Measurements from ENCODE around the gene ARMC2. TPM values are rescaled to one million over a fixed set of nuclear protein-coding genes. Genes with fewer than 3 reads are reported as not detected.
"Not testable (repeated sequence)": the region's sequence is repeated elsewhere in the genome, so short reads cannot be mapped to it uniquely, and the experiment has no call there.

Gene ARMC2
- total RNA-seq, 1 experiment from 2014 or later: 12.6 TPM

GRCh38 chr6:108928650-108929049, 80.4 kb downstream of the ARMC2 start:
- TF ChIP-seq CTCF (conservative IDR thresholded peaks at IDR 0.05; ENCODE audit: low read depth, low read length) (no peak), EZH2 (IDR thresholded peaks at IDR 0.05; ENCODE audit: borderline replicate concordance, low read depth, low read length, poor library complexity, severe bottlenecking) (no peak)
- Histone ChIP-seq H3K36me3 (ENCODE audit: insufficient read depth, low read length, poor library complexity, severe bottlenecking) (no peaks in the 10 kb centered on the region), H3K4me1 (ENCODE audit: insufficient read depth, low read length, poor library complexity, severe bottlenecking) (no peaks in the 10 kb centered on the region), H3K4me3 (ENCODE audit: low read depth, low read length, poor library complexity, severe bottlenecking) (no peak overlapping the region), H3K27me3 (replicated peaks; ENCODE audit: insufficient read depth, low read depth, low read length, poor library complexity) (no peaks in the 10 kb centered on the region), H3K27ac (ENCODE audit: low read depth, low read length, poor library complexity, severe bottlenecking) (no peak overlapping the region), H3K9me3 (ENCODE audit: low read depth, low read length, poor library complexity, severe bottlenecking) (no peaks in the 10 kb centered on the region)
- ChIA-PET POLR2A (ENCODE audit: low non-redundant PET) (interaction anchor here (0.7 kb wide), 1 partner anchor 68 kb away, joined by 3 read pairs; no protein-coding TSS in a partner anchor), CTCF (no interaction called here)
- intact Hi-C loops (cut with micrococcal nuclease; ENCODE audit: unreplicated experiment): no loop called here
- no TSS peak for BruUV-seq (replicated peaks)
- no peak for DNase-seq (ENCODE audit: low spot score)

GRCh38 chr6:108931090-108931489, 82.9 kb downstream of the ARMC2 start:
- CTCF ChIA-PET; BruUV-seq (replicated peaks); H3K4me1 ChIP-seq (ENCODE audit: insufficient read depth, low read length, poor library complexity, severe bottlenecking); intact Hi-C loops (cut with micrococcal nuclease; ENCODE audit: unreplicated experiment); H3K4me3 ChIP-seq (ENCODE audit: low read depth, low read length, poor library complexity, severe bottlenecking); DNase-seq (ENCODE audit: low spot score); H3K27me3 ChIP-seq (replicated peaks; ENCODE audit: insufficient read depth, low read depth, low read length, poor library complexity); POLR2A ChIA-PET (ENCODE audit: low non-redundant PET); H3K27ac ChIP-seq (ENCODE audit: low read depth, low read length, poor library complexity, severe bottlenecking); H3K36me3 ChIP-seq (ENCODE audit: insufficient read depth, low read length, poor library complexity, severe bottlenecking); H3K9me3 ChIP-seq (ENCODE audit: low read depth, low read length, poor library complexity, severe bottlenecking): not testable (repeated sequence)

GRCh38 chr6:108937170-108937569, 88.9 kb downstream of the ARMC2 start:
- H3K9me3 ChIP-seq (ENCODE audit: low read depth, low read length, poor library complexity, severe bottlenecking): no peaks in the 10 kb centered on the region
- intact Hi-C loops (cut with micrococcal nuclease; ENCODE audit: unreplicated experiment): no loop called here
- no peaks in the 10 kb centered on the region for H3K27me3 ChIP-seq (replicated peaks; ENCODE audit: insufficient read depth, low read depth, low read length, poor library complexity)
- H3K27ac ChIP-seq (ENCODE audit: low read depth, low read length, poor library complexity, severe bottlenecking): no peak overlapping the region
- ChIA-PET POLR2A (ENCODE audit: low non-redundant PET) (no interaction called here), CTCF (no interaction called here)
- H3K4me1 ChIP-seq (ENCODE audit: insufficient read depth, low read length, poor library complexity, severe bottlenecking): no peaks in the 10 kb centered on the region
- no peaks in the 10 kb centered on the region for H3K36me3 ChIP-seq (ENCODE audit: insufficient read depth, low read length, poor library complexity, severe bottlenecking)
- no peak overlapping the region for H3K4me3 ChIP-seq (ENCODE audit: low read depth, low read length, poor library complexity, severe bottlenecking)
- no peak for DNase-seq (ENCODE audit: low spot score)
- BruUV-seq (replicated peaks): no TSS peak
- no peak for TF ChIP-seq EZH2 (IDR thresholded peaks at IDR 0.05; ENCODE audit: borderline replicate concordance, low read depth, low read length, poor library complexity, severe bottlenecking)
- no peak for TF ChIP-seq CTCF (conservative IDR thresholded peaks at IDR 0.05; ENCODE audit: low read depth, low read length)

- intact Hi-C loops (cut with micrococcal nuclease; ENCODE audit: unreplicated experiment): no loop called here
- DNase-seq (ENCODE audit: low spot score): no peak
- CTCF ChIA-PET: no interaction called here
- H3K36me3 ChIP-seq (ENCODE audit: insufficient read depth, low read length, poor library complexity, severe bottlenecking): no peaks in the 10 kb centered on the region
- no peaks in the 10 kb centered on the region for H3K4me1 ChIP-seq (ENCODE audit: insufficient read depth, low read length, poor library complexity, severe bottlenecking)
- no TSS peak for BruUV-seq (replicated peaks)
- no peak overlapping the region for H3K27ac ChIP-seq (ENCODE audit: low read depth, low read length, poor library complexity, severe bottlenecking)
- H3K4me3 ChIP-seq (ENCODE audit: low read depth, low read length, poor library complexity, severe bottlenecking): no peak overlapping the region
- H3K9me3 ChIP-seq (ENCODE audit: low read depth, low read length, poor library complexity, severe bottlenecking): no peaks in the 10 kb centered on the region
- POLR2A ChIA-PET (ENCODE audit: low non-redundant PET): no interaction called here
- TF ChIP-seq EZH2 (IDR thresholded peaks at IDR 0.05; ENCODE audit: borderline replicate concordance, low read depth, low read length, poor library complexity, severe bottlenecking) (no peak), CTCF (conservative IDR thresholded peaks at IDR 0.05; ENCODE audit: low read depth, low read length) (no peak)
- H3K27me3 ChIP-seq (replicated peaks; ENCODE audit: insufficient read depth, low read depth, low read length, poor library complexity): no peaks in the 10 kb centered on the region
These were observed 92.5 kb downstream of the ARMC2 start for GRCh38 chr6:108940741-108941140.
